ENCODE data around the gene ARHGAP31. TPM values are rescaled to one million over a fixed set of nuclear protein-coding genes. Genes with fewer than 3 reads are reported as not detected.
A peak's percentile ranks its signal among the peaks of the same experiment; 100 is the strongest.

ARHGAP31 gene
- total and polyA plus RNA-seq, 2 donors from 2014 or later, result 3.2 to 28.7 TPM

DNA sequence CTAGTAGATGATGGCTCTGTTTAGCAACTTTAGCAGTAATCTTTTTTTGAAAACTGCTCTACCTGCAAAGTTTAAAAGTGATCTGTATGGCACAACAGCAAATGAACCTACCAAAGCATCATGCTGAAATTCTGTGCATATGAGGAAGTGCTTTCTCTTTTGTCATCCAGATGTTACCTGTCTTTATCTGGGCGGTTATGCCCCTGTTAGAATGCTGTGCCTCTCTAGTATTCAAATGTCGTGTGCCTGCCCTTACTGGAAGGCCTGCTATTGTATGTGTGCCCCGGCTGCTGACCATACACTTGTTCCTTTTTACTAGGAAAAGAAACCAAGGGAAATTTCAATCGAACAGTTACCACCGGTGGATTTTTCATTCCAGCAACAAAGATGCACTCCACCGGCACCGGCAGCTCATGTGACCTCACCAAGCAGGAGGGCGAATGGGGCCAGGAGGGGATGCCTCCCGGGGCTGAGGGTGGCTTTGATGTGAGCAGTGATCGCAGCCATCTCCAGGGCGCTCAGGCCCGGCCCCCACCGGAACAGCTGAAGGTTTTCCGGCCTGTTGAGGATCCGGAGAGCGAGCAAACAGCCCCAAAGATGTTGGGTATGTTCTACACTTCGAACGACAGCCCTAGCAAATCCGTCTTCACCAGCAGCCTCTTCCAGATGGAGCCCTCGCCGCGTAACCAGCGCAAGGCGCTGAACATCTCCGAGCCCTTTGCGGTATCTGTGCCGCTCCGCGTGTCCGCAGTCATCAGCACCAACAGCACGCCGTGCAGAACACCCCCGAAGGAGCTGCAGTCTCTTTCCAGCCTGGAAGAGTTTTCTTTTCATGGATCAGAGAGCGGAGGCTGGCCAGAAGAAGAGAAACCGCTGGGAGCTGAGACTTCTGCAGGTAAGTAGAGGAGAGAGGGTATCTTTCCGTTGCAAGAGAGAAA lies 107.6 kb downstream of the ARHGAP31 start:
- FAIRE-seq, result no peak
- TF ChIP-seq, protein P1, sequence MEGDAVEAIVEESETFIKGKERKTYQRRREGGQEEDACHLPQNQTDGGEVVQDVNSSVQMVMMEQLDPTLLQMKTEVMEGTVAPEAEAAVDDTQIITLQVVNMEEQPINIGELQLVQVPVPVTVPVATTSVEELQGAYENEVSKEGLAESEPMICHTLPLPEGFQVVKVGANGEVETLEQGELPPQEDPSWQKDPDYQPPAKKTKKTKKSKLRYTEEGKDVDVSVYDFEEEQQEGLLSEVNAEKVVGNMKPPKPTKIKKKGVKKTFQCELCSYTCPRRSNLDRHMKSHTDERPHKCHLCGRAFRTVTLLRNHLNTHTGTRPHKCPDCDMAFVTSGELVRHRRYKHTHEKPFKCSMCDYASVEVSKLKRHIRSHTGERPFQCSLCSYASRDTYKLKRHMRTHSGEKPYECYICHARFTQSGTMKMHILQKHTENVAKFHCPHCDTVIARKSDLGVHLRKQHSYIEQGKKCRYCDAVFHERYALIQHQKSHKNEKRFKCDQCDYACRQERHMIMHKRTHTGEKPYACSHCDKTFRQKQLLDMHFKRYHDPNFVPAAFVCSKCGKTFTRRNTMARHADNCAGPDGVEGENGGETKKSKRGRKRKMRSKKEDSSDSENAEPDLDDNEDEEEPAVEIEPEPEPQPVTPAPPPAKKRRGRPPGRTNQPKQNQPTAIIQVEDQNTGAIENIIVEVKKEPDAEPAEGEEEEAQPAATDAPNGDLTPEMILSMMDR (IDR thresholded peaks at IDR 0.05; ENCODE audit: borderline replicate concordance, extremely low read depth, insufficient read depth), result no peak

DNA sequence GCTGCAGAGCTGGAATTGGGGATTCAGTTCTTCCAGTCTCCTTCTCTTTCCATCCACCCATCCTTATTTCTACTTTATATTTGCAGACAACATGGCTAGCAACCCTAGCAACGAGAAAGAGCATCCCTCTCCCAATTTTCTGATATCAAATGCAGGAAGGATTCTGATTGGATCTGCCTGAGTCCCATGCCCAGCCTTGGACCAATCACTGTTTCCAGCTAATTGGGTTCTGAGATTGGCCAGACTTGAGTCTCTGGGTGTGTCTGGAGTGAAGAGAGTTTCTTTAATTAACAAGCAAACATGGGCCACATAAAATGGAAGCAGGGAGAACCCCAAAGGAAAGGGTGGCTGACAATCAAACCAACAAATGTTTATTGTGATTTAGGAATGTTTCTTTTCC lies 108.6 kb downstream of the ARHGAP31 start:
- Histone ChIP-seq H3K27ac (ENCODE audit: low read depth in 2 of 2, low read length in 2 of 2) (no peak overlapping the region), H3K36me3 (ENCODE audit: control insufficient read depth in 2 of 3, insufficient read depth in 3 of 3, low read length in 3 of 3) (peaks cover 0 to 6% (median 0%) of the 10 kb centered on the region in 3 donors), H3K4me3 (ENCODE audit: low read length in 3 of 3) (no peak overlapping the region), H3K27me3 (ENCODE audit: control insufficient read depth, insufficient read depth, low read length) (no peaks in the 10 kb centered on the region), H3K4me1 (ENCODE audit: control insufficient read depth in 2 of 3, insufficient read depth in 2 of 3, low read depth in 1 of 3, low read length in 3 of 3) (no peaks in the 10 kb centered on the region), H3K9ac (ENCODE audit: low read length in 3 of 3) (no peak overlapping the region), H3K9me3 (ENCODE audit: control insufficient read depth in 2 of 3, insufficient read depth in 1 of 3, low read length in 3 of 3) (no peaks in the 10 kb centered on the region)
- DNase-seq (no peak), FAIRE-seq (no peak)
- intact Hi-C loops (cut with DNase I), result no loop called here
- TF ChIP-seq, protein P1 (IDR thresholded peaks at IDR 0.05; ENCODE audit: borderline replicate concordance, extremely low read depth, insufficient read depth), result no peak

More for the DNA sequence above, 107.6 kb downstream of the ARHGAP31 start:
- Histone ChIP-seq H3K4me1 (ENCODE audit: control insufficient read depth in 2 of 3, insufficient read depth in 2 of 3, low read depth in 1 of 3, low read length in 3 of 3) (no peaks in the 10 kb centered on the region), H3K4me3 (ENCODE audit: low read length in 3 of 3) (no peak overlapping the region), H3K9ac (ENCODE audit: low read length in 3 of 3) (no peak overlapping the region), H3K9me3 (ENCODE audit: control insufficient read depth in 2 of 3, insufficient read depth in 1 of 3, low read length in 3 of 3) (no peaks in the 10 kb centered on the region), H3K27me3 (ENCODE audit: control insufficient read depth, insufficient read depth, low read length) (no peaks in the 10 kb centered on the region), H3K36me3 (ENCODE audit: control insufficient read depth in 2 of 3, insufficient read depth in 3 of 3, low read length in 3 of 3) (peaks cover 0 to 9% (median 0%) of the 10 kb centered on the region in 3 donors), H3K27ac (ENCODE audit: low read depth in 2 of 2, low read length in 2 of 2) (no peak overlapping the region)
- DNase-seq, result peak in 1 of 5 donors; percentile 0
- intact Hi-C loops (cut with DNase I), result no loop called here

DNA sequence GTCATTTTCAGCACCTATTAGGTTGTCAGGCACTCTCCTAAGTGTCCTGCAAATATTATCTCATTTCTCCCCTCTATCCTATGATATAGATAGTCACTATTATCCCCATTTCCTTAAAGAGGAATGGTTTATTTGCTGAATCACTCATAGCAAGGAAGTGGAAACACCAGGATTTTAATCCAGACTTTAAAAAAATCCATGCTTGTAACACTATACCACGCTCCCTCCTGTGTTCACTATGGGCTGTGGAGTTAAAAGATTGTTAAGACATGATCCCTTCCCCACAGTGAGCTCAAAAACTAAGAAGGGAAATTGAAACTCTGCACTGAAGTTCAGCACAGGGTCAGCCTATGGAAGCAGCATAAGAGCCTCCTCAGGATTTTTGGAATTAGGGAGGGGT lies 109.0 kb downstream of the ARHGAP31 start:
- no peak overlapping the region for H3K27ac ChIP-seq (ENCODE audit: low read depth in 2 of 2, low read length in 2 of 2)
- H3K4me1 ChIP-seq (ENCODE audit: control insufficient read depth in 2 of 3, insufficient read depth in 2 of 3, low read depth in 1 of 3, low read length in 3 of 3), result no peaks in the 10 kb centered on the region
- no peak overlapping the region for H3K9ac ChIP-seq (ENCODE audit: low read length in 3 of 3)
- H3K27me3 ChIP-seq (ENCODE audit: control insufficient read depth, insufficient read depth, low read length), result no peaks in the 10 kb centered on the region
- intact Hi-C loops (cut with DNase I), result no loop called here
- FAIRE-seq (no peak), DNase-seq (peak in 1 of 5 donors; percentile 2)
- TF ChIP-seq, protein P1 (IDR thresholded peaks at IDR 0.05; ENCODE audit: borderline replicate concordance, extremely low read depth, insufficient read depth), result no peak
- peaks cover 0 to 6% (median 0%) of the 10 kb centered on the region in 3 donors for H3K36me3 ChIP-seq (ENCODE audit: control insufficient read depth in 2 of 3, insufficient read depth in 3 of 3, low read length in 3 of 3)
- H3K9me3 ChIP-seq (ENCODE audit: control insufficient read depth in 2 of 3, insufficient read depth in 1 of 3, low read length in 3 of 3), result no peaks in the 10 kb centered on the region
- no peak overlapping the region for H3K4me3 ChIP-seq (ENCODE audit: low read length in 3 of 3)

All from kidney (tissue), 14 donors.